Stimulated activated naive CD4-positive, alpha-beta T cell treated with Interleukin-2 at 50 U/mL for 16 hours (primary cell): ENCODE data around the gene RPTOR.

Experiments used
- DNase-seq: peaks from one replicate; lab custom pipeline; 2025; lab: John Stamatoyannopoulos, UW

RPTOR gene

GRCh38 chr17:80935526-80935925 is 390.9 kb downstream of the RPTOR start:
- DNase-seq, result no peak

GRCh38 chr17:80936218-80936617 is 391.6 kb downstream of the RPTOR start:
- DNase-seq, result no peak

- DNase-seq, result no peak
Observed at GRCh38 chr17:80936723-80937122, 392.1 kb downstream of the RPTOR start.

GRCh38 chr17:80937462-80938381 is 393.1 kb downstream of the RPTOR start:
- no peak for DNase-seq

GRCh38 chr17:80938556-80938955 is 393.9 kb downstream of the RPTOR start:
- DNase-seq, result no peak

GRCh38 chr17:80939151-80940145 is 394.8 kb downstream of the RPTOR start:
- no peak for DNase-seq

- DNase-seq, result no peak
Observed at GRCh38 chr17:80940171-80941123, 395.8 kb downstream of the RPTOR start.

- no peak for DNase-seq
Observed at GRCh38 chr17:80941171-80941570, 396.5 kb downstream of the RPTOR start.

GRCh38 chr17:80941743-80942422 is 397.2 kb downstream of the RPTOR start:
- no peak for DNase-seq

GRCh38 chr17:80942423-80943345 is 398.0 kb downstream of the RPTOR start:
- no peak for DNase-seq

GRCh38 chr17:80943346-80944145 is 398.9 kb downstream of the RPTOR start:
- no peak for DNase-seq

GRCh38 chr17:80944326-80944725 is 399.7 kb downstream of the RPTOR start:
- DNase-seq, result no peak

GRCh38 chr17:80945736-80946135 is 401.1 kb downstream of the RPTOR start:
- no peak for DNase-seq

GRCh38 chr17:80946449-80946848 is 401.8 kb downstream of the RPTOR start:
- no peak for DNase-seq

- no peak for DNase-seq
Observed at GRCh38 chr17:80947200-80947940, 402.7 kb downstream of the RPTOR start.

- DNase-seq, result no peak
Observed at GRCh38 chr17:80948019-80948975, 403.7 kb downstream of the RPTOR start.

- no peak for DNase-seq
Observed at GRCh38 chr17:80948976-80949450, 404.4 kb downstream of the RPTOR start.
